Esophagus muscularis mucosa (tissue), 4 donors: ENCODE results near the gene MYPN. TPM values are rescaled to one million over a fixed set of nuclear protein-coding genes. Genes with fewer than 3 reads are reported as not detected.
A peak's percentile ranks its signal among the peaks of the same experiment; 100 is the strongest.

Experiments
- DNase-seq: peaks from one replicate; pipeline ENCODE4 v3.0.0-alpha.2; 2017; ENCODE audit errors: extremely low spot score
- H3K27ac ChIP-seq, 4 donors: fragments of 200-600 bp; sonication (generic); replicated peaks in 1 of 4; 1 replicate in 3 of 4; 2 replicates in 1 of 4; pipeline ENCODE4 v1.5.1; 2016 to 2019; ENCODE audit warnings: mild to moderate bottlenecking in 1 of 4
- H3K27me3 ChIP-seq, 4 donors: fragments of 200-600 bp; sonication (generic); one replicate each; pipeline versions ENCODE4 v1.5.1 to v1.6.0; 2016 to 2019
- H3K36me3 ChIP-seq, 4 donors: fragments of 200-600 bp; sonication (generic); one replicate each; pipeline ENCODE4 v1.5.1; 2016 to 2019
- H3K4me1 ChIP-seq, 4 donors: fragments of 200-600 bp; sonication (generic); one replicate each; pipeline ENCODE4 v1.5.1; 2016 to 2019
- H3K4me3 ChIP-seq, 4 donors: fragments of 200-600 bp; sonication (generic); 1 replicate in 2 of 4; 2 replicates in 2 of 4; pipeline ENCODE4 v1.5.1; 2016 to 2019; ENCODE audit warnings: mild to moderate bottlenecking in 4 of 4, moderate library complexity in 1 of 4
- H3K9me3 ChIP-seq, 4 donors: fragments of 200-600 bp; sonication (generic); 1 replicate in 3 of 4; 2 replicates in 1 of 4; pipeline ENCODE4 v1.5.1; 2016 to 2019
- EP300 ChIP-seq: sonication (generic); formaldehyde crosslinking; IDR thresholded peaks from one replicate; pipeline ENCODE4 v1.6.1; 2017; ENCODE audit warnings: antibody characterized with exemption
- POLR2A ChIP-seq: fragments of 450-650 bp; IDR thresholded peaks from one replicate; pipeline ENCODE4 v1.6.1; 2017; ENCODE audit warnings: antibody characterized with exemption, moderate library complexity, mild to moderate bottlenecking, low read depth
- POLR2AphosphoS5 ChIP-seq, 2 donors: sonication (generic); formaldehyde crosslinking; IDR thresholded peaks; one replicate each; pipeline ENCODE4 v1.6.1; 2017; ENCODE audit warnings: antibody characterized with exemption in 2 of 2
- WGBS: methylation state at CpG from one replicate; pipeline ENCODE4 v1.1.5; 2018; 5-methylcytosine and 5-hydroxymethylcytosine counted together
- intact Hi-C: fragments of 100-400 bp; cut with DNase I; formaldehyde crosslinking; loops from one replicate; pipeline ENCODE4 v1.15.1; 2023
- total RNA-seq, 4 donors: library from RNA; depleted of rRNA; stranded (reverse); fragments of >200 nt; gene quantifications; one replicate each; pipeline versions ENCODE4 v1.1.0 to v1.2.1, GENCODE V29; 2016
- TF ChIP-seq, protein P1 (sequence below), 3 experiments: fragments of 200-600 bp in 2 of 3; fragments of 450-650 bp in 1 of 3; sonication (generic) in 2 of 3; IDR thresholded peaks; one replicate each; pipeline ENCODE4 v1.5.1; 2017 to 2019; ENCODE audit warnings: antibody characterized with exemption in 3 of 3, mild to moderate bottlenecking in 2 of 3, moderate library complexity in 1 of 3

Gene MYPN
- total RNA-seq, 4 donors from 2014 or later: 0.50 to 1.5 (median 0.67) TPM

DNA sequence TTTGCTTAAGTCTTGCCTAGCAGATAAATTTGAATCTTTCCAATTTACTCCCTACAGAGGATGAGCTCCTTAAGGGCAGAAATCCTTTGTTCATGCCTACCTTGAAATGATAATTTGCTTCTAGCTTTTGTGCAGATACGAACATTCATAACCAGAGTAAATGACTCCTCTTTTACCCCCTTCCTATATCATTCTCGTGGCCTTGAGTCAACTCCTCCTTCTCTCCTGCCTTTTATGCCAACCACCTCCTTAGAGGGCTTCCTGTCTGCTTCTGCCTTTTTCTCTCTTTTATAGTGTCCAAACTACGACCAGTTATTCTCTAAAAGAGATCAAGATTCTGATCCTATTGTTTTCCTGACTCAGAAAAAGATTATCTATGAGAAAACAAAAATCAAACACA is 36.4 kb downstream of the MYPN start:
- Histone ChIP-seq H3K36me3 (peaks cover 0 to 28% (median 0%) of the 10 kb centered on the region in 4 donors), H3K9me3 (no peaks in the 10 kb centered on the region), H3K4me3 (no peak overlapping the region), H3K27ac (no peak overlapping the region), H3K4me1 (no peaks in the 10 kb centered on the region), H3K27me3 (no peaks in the 10 kb centered on the region)
- 80% methylated on average over 3 of the region's 3 CpGs for WGBS
- TF ChIP-seq, protein P1, sequence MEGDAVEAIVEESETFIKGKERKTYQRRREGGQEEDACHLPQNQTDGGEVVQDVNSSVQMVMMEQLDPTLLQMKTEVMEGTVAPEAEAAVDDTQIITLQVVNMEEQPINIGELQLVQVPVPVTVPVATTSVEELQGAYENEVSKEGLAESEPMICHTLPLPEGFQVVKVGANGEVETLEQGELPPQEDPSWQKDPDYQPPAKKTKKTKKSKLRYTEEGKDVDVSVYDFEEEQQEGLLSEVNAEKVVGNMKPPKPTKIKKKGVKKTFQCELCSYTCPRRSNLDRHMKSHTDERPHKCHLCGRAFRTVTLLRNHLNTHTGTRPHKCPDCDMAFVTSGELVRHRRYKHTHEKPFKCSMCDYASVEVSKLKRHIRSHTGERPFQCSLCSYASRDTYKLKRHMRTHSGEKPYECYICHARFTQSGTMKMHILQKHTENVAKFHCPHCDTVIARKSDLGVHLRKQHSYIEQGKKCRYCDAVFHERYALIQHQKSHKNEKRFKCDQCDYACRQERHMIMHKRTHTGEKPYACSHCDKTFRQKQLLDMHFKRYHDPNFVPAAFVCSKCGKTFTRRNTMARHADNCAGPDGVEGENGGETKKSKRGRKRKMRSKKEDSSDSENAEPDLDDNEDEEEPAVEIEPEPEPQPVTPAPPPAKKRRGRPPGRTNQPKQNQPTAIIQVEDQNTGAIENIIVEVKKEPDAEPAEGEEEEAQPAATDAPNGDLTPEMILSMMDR (IDR thresholded peaks at IDR 0.05): no peak
- TF ChIP-seq POLR2A: no peak
- TF ChIP-seq EP300: no peak
- TF ChIP-seq POLR2AphosphoS5 (IDR thresholded peaks at IDR 0.05): no peak
- intact Hi-C loops: no loop called here
- DNase-seq: no peak

DNA sequence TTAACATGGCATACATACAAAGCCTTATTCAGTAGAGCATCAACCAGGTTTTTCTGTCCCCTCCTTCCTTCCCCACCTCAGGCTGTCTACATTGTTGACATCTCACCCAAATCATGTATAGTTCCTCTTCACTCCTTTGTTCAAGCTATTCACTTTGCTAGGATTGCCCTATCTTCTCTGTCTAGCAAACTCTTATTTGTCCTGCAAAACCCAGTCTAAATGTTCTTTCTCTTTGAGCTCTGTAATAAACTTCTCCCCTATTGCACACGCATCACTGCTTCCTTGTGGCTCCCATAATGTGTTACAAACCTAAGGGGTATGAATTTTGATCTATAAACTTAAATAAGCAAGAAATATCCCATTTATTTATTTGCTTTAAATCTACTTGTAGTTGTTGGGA is 36.8 kb downstream of the MYPN start:
- Histone ChIP-seq H3K27ac (no peak overlapping the region), H3K4me3 (no peak overlapping the region), H3K36me3 (peaks cover 0 to 28% (median 0%) of the 10 kb centered on the region in 4 donors), H3K9me3 (no peaks in the 10 kb centered on the region), H3K27me3 (no peaks in the 10 kb centered on the region), H3K4me1 (no peaks in the 10 kb centered on the region)
- no peak for TF ChIP-seq EP300
- no peak for TF ChIP-seq POLR2AphosphoS5 (IDR thresholded peaks at IDR 0.05)
- TF ChIP-seq, protein P1 (IDR thresholded peaks at IDR 0.05): no peak
- no peak for TF ChIP-seq POLR2A
- WGBS: 97% methylated on average over 1 of the region's 1 CpG
- intact Hi-C loops: no loop called here
- DNase-seq: no peak

DNA sequence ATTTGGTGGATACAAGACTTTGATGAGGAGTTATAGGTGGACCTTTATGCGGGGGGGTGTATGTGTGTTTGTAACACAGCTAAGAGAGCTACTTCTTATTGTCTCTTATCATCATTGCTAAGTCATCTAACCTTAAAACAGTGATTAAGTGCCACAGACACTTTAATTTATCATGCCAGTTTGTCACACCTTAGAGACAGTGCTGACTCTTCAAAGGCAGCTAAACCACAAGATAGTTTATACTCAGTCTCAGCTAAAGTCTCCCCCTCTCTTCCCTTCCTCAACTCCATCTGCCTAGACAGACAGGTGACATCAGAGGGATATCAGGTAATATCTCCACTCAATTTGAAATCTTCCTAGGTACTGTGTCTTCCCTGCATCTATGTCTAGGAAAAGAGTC is 42.2 kb downstream of the MYPN start:
- Histone ChIP-seq H3K36me3 (peaks cover 0 to 19% (median 0%) of the 10 kb centered on the region in 4 donors), H3K4me3 (no peak overlapping the region), H3K27me3 (no peaks in the 10 kb centered on the region), H3K4me1 (peaks cover 15 to 21% (median 15%) of the 10 kb centered on the region in 4 donors), H3K9me3 (no peaks in the 10 kb centered on the region), H3K27ac (no peak overlapping the region)
- TF ChIP-seq, protein P1 (IDR thresholded peaks at IDR 0.05): no peak
- no peak for TF ChIP-seq POLR2A
- no peak for TF ChIP-seq POLR2AphosphoS5 (IDR thresholded peaks at IDR 0.05)
- no peak for TF ChIP-seq EP300
- intact Hi-C loops: no loop called here
- DNase-seq: no peak
- WGBS: 88% methylated on average over 1 of the region's 1 CpG

DNA sequence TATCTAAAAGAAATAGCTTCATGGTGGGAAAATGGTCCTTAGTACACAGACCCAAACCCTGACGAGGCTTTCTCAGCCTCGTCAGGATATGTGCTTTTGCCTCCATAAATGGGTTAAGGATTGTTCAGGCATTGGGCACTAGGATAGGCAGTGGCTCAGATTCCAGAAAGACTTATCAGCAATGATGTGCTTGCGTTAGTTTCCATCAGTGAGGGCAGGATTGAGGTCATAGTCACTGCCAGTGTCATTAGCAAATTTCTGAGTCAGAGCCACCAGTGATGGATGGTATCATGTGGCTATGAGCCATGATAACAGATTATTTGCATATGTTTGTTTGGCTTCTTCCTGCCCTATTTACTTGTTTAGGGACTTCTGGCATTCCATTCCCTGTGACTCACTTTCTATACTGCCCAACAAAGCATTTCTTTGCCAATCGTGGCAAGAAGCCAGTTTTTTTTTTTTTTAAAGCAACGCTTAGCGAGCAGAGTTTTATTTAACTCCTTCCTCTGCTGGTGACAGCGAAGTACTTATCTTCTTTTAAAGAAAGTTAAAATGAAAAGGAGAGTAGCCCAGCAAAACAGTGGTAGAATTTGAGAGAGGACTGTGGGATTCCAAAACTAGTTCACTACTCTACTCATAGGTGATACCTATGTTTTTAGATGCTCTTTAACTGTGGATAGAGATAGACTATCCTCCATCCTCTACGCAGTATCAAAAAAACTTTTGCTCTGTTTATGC is 44.4 kb downstream of the MYPN start:
- WGBS: 12% methylated on average over 8 of the region's 8 CpGs
- Histone ChIP-seq H3K9me3 (no peaks in the 10 kb centered on the region), H3K27ac (peak overlapping the region; percentile 2 to 38 (median 10)), H3K4me1 (peaks cover 15 to 21% (median 15%) of the 10 kb centered on the region in 4 donors), H3K36me3 (peaks cover 0 to 16% (median 0%) of the 10 kb centered on the region in 4 donors), H3K4me3 (peak overlapping the region in 2 of 4 donors; percentile 2 to 12), H3K27me3 (no peaks in the 10 kb centered on the region)
- no peak for TF ChIP-seq POLR2A
- TF ChIP-seq, protein P1 (IDR thresholded peaks at IDR 0.05): no peak
- TF ChIP-seq POLR2AphosphoS5 (IDR thresholded peaks at IDR 0.05): peak in 1 of 2 donors; percentile 61
- DNase-seq: no peak
- intact Hi-C loops: loop anchor here (2.0 kb wide), 1 partner anchor 73 kb away; no protein-coding TSS in a partner anchor
